Loucy (cell line): ENCODE data around the gene SETBP1.

Source experiments
- H2AFZ ChIP-seq: fragments of 200-600 bp; sonication (generic); 2 replicates; pipeline ENCODE4 v1.6.0; 2016; ENCODE audit warnings: antibody characterized with exemption, mild to moderate bottlenecking, low read length, moderate library complexity
- H3F3A ChIP-seq: fragments of 200-600 bp; 2 replicates; pipeline ENCODE4 v1.6.0; 2016; ENCODE audit warnings: antibody characterized with exemption, low read depth, mild to moderate bottlenecking
- H3K27me3 ChIP-seq: fragments of 200-600 bp; sonication (generic); 2 replicates; pipeline ENCODE4 v1.6.1; 2014; ENCODE audit warnings: low read length, mild to moderate bottlenecking; ENCODE audit not compliant: insufficient read depth, poor library complexity, severe bottlenecking
- H3K36me3 ChIP-seq: fragments of 200-600 bp; sonication (generic); 2 replicates; pipeline ENCODE4 v1.6.1; 2016; ENCODE audit warnings: low read length; ENCODE audit not compliant: insufficient read depth
- H3K4me1 ChIP-seq: fragments of 200-600 bp; sonication (generic); 2 replicates; pipeline ENCODE4 v1.5.1; 2014; ENCODE audit warnings: low read length, mild to moderate bottlenecking; ENCODE audit not compliant: insufficient read depth, poor library complexity, severe bottlenecking
- H3K4me2 ChIP-seq: fragments of 200-600 bp; sonication (generic); 2 replicates; pipeline ENCODE4 v1.6.0; 2014; ENCODE audit warnings: antibody characterized with exemption, low read length, low read depth, mild to moderate bottlenecking; ENCODE audit not compliant: poor library complexity, severe bottlenecking
- H3K4me3 ChIP-seq: fragments of 200-600 bp; sonication (generic); 2 replicates; pipeline ENCODE4 v1.5.1; 2014; ENCODE audit warnings: low read length, mild to moderate bottlenecking, mixed read lengths; ENCODE audit not compliant: poor library complexity, severe bottlenecking
- H3K79me2 ChIP-seq: fragments of 200-600 bp; sonication (generic); 2 replicates; pipeline ENCODE4 v1.6.1; 2014; ENCODE audit warnings: low read length; ENCODE audit not compliant: insufficient read depth
- H3K9ac ChIP-seq: fragments of 200-600 bp; sonication (generic); 2 replicates; pipeline ENCODE4 v1.6.0; 2014; ENCODE audit warnings: mild to moderate bottlenecking, low read depth, low read length, moderate library complexity; ENCODE audit not compliant: poor library complexity, severe bottlenecking
- H3K9me2 ChIP-seq: fragments of 200-600 bp; sonication (generic); replicated peaks from 2 replicates; pipeline ENCODE4 v1.6.1; 2016; ENCODE audit warnings: low read depth, low read length, mixed read lengths
- H3K9me3 ChIP-seq: fragments of 200-600 bp; sonication (generic); 2 replicates; pipeline ENCODE4 v1.6.1; 2014; ENCODE audit warnings: mild to moderate bottlenecking, antibody characterized with exemption, low read length, low read depth; ENCODE audit not compliant: insufficient read depth
- H4K20me1 ChIP-seq: fragments of 200-600 bp; sonication (generic); 2 replicates; pipeline ENCODE4 v1.6.0; 2014; ENCODE audit warnings: antibody characterized with exemption, low read length, mild to moderate bottlenecking; ENCODE audit not compliant: insufficient read depth, poor library complexity, severe bottlenecking
- CTCF ChIP-seq: fragments of 200-600 bp; sonication (generic); conservative IDR thresholded peaks from 2 replicates; pipeline ENCODE4 v1.5.1; 2014; ENCODE audit warnings: mild to moderate bottlenecking, antibody characterized with exemption, low read length
- EZH2phosphoT487 ChIP-seq: fragments of 200-600 bp; IDR thresholded peaks from 2 replicates; pipeline ENCODE4 v1.6.1; 2018; ENCODE audit warnings: antibody characterized with exemption, mild to moderate bottlenecking, moderate library complexity, borderline replicate concordance

Gene SETBP1

GRCh38 chr18:44778788-44779187 lies 98.1 kb downstream of the SETBP1 start:
- H3F3A ChIP-seq: no peaks in the 10 kb centered on the region
- H3K4me1 ChIP-seq: peaks cover 24% of the 10 kb centered on the region
- H2AFZ ChIP-seq: no peak overlapping the region
- peaks cover 2% of the 10 kb centered on the region; the same call in 1 of the 2 replicates for H3K36me3 ChIP-seq
- H3K9ac ChIP-seq: peak overlapping the region; percentile 11
- H3K27me3 ChIP-seq: no peaks in the 10 kb centered on the region
- peaks cover 4% of the 10 kb centered on the region for H4K20me1 ChIP-seq
- H3K9me3 ChIP-seq: no peaks in the 10 kb centered on the region
- no peaks in the 10 kb centered on the region for H3K9me2 ChIP-seq
- H3K4me3 ChIP-seq: no peak overlapping the region
- peaks cover 48% of the 10 kb centered on the region; the same call in 1 of the 2 replicates for H3K79me2 ChIP-seq
- peak overlapping the region; percentile 43 for H3K4me2 ChIP-seq
- TF ChIP-seq CTCF: no peak
- TF ChIP-seq EZH2phosphoT487: no peak

GRCh38 chr18:44779753-44780292 lies 99.1 kb downstream of the SETBP1 start:
- Histone ChIP-seq H3K4me2 (peak overlapping the region; percentile 43), H3K27me3 (no peaks in the 10 kb centered on the region), H3K4me1 (peaks cover 20% of the 10 kb centered on the region), H3K36me3 (peaks cover 4% of the 10 kb centered on the region; the same call in 1 of the 2 replicates), H3K9me3 (no peaks in the 10 kb centered on the region), H3K4me3 (no peak overlapping the region), H3F3A (no peaks in the 10 kb centered on the region), H3K79me2 (peaks cover 48% of the 10 kb centered on the region; the same call in 1 of the 2 replicates), H2AFZ (no peak overlapping the region), H3K9ac (no peak overlapping the region), H4K20me1 (peaks cover 4% of the 10 kb centered on the region), H3K9me2 (no peaks in the 10 kb centered on the region)
- TF ChIP-seq EZH2phosphoT487: no peak
- TF ChIP-seq CTCF: no peak

GRCh38 chr18:44781886-44782285 lies 101.2 kb downstream of the SETBP1 start:
- Histone ChIP-seq H3F3A (no peaks in the 10 kb centered on the region), H3K9me2 (no peaks in the 10 kb centered on the region), H3K36me3 (peaks cover 4% of the 10 kb centered on the region; the same call in 1 of the 2 replicates), H3K4me1 (peaks cover 20% of the 10 kb centered on the region), H3K9me3 (no peaks in the 10 kb centered on the region), H3K27me3 (no peaks in the 10 kb centered on the region), H3K9ac (no peak overlapping the region), H2AFZ (no peak overlapping the region), H3K79me2 (peaks cover 47% of the 10 kb centered on the region; the same call in 1 of the 2 replicates), H4K20me1 (peaks cover 4% of the 10 kb centered on the region), H3K4me2 (no peak overlapping the region), H3K4me3 (no peak overlapping the region)
- no peak for TF ChIP-seq CTCF
- no peak for TF ChIP-seq EZH2phosphoT487
